ENCODE results near the gene SH3YL1. TPM values are rescaled to one million over a fixed set of nuclear protein-coding genes. Genes with fewer than 3 reads are reported as not detected.

SH3YL1 gene
- polyA plus RNA-seq, 1 donor (not counting 4 experiments of a cell fraction or from before 2014, with no cell fraction given): 41.8 TPM

DNA sequence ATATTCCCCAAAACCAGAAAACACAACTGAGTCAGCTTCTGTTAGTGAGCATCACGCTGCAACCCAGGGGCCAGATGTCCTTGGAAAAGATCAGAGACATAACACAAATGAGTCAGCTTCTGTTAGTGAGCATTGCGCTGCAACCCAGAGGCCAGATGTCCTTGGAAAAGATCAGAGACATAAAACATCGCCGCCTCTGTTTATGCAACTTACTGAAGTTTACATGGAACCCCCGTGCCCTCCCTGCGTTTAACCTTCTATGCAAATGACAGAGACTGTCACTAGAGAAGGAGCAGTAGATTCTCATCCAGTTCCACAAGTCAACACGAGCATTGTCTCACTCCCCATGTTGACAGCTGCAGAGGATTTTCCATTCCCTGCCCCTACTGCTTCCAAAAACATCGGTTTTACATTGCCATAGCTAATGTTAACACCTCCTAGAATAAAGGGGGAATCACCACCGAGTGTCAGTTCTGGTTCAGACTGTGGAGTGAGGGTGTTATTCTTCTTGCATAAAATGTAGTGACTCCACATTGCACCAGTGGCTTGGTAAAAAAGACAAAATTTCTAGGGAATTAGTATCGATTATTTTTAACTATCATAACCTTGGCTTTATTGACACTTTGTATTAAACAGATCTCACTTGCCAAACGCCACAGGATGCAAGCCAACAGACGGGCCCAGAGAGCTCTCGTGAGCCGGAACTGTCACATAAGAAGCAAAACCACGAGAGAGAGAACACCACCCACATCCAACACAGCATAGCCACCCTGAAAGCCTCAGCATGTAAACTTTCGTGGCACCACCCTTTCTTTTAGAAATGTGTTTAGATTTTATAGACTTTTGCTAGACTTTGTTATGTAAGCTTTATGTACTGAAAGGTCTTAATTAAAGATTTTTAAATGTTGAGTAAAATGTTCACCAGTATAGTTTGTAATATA lies 87.7 kb downstream of the SH3YL1 start:
- Histone ChIP-seq H3K27me3 (ENCODE audit: control insufficient read depth, extremely low read depth, insufficient read depth, low read length) (no peaks in the 10 kb centered on the region), H3K9me1 (ENCODE audit: control insufficient read depth, extremely low read depth, insufficient read depth, low read length) (no peaks in the 10 kb centered on the region), H3K9me3 (ENCODE audit: control insufficient read depth, low read depth, low read length) (no peaks in the 10 kb centered on the region), H3K79me2 (ENCODE audit: control insufficient read depth, insufficient read depth, low read length) (no peaks in the 10 kb centered on the region), H3K36me3 (ENCODE audit: control insufficient read depth in 2 of 2, extremely low read depth in 1 of 2, insufficient read depth in 2 of 2, low read length in 2 of 2) (no peaks in the 10 kb centered on the region), H3K4me2 (ENCODE audit: control insufficient read depth, extremely low read depth, insufficient read depth, low read depth, low read length) (peak overlapping the region; percentile 51), H4K20me1 (ENCODE audit: control insufficient read depth, extremely low read depth, insufficient read depth, low read length) (no peaks in the 10 kb centered on the region), H2AFZ (ENCODE audit: control insufficient read depth, low read length) (peak overlapping the region; percentile 33), H3K9ac (ENCODE audit: control insufficient read depth, extremely low read depth, insufficient read depth, low read length) (no peak overlapping the region), H3K4me3 (ENCODE audit: control insufficient read depth in 2 of 3, extremely low read depth in 1 of 3, insufficient read depth in 2 of 3, low read depth in 1 of 3, low read length in 3 of 3) (no peak overlapping the region), H3K4me1 (ENCODE audit: control insufficient read depth, extremely low read depth, insufficient read depth, low read length) (peaks cover 22% of the 10 kb centered on the region), H3K27ac (ENCODE audit: control insufficient read depth, insufficient read depth, low read length) (no peak overlapping the region)
- no peak for TF ChIP-seq CTCF (optimal IDR thresholded peaks at IDR 0.05 in 1 of 3, IDR thresholded peaks at IDR 0.05 in 1 of 3, conservative IDR thresholded peaks at IDR 0.05 in 1 of 3; ENCODE audit: extremely low read depth in 1 of 3, insufficient read depth in 2 of 3, low read length in 3 of 3)
- no peak for TF ChIP-seq EZH2 (IDR thresholded peaks at IDR 0.05; ENCODE audit: low read length)
- dilution Hi-C loops (cut with MboI; ENCODE audit: extremely low pct_ligation_motif_present, low sequenced_read_pairs): no loop called here
- DNase-seq (ENCODE audit: low read depth, low spot score): no peak
- peak; percentile 20 for FAIRE-seq

DNA sequence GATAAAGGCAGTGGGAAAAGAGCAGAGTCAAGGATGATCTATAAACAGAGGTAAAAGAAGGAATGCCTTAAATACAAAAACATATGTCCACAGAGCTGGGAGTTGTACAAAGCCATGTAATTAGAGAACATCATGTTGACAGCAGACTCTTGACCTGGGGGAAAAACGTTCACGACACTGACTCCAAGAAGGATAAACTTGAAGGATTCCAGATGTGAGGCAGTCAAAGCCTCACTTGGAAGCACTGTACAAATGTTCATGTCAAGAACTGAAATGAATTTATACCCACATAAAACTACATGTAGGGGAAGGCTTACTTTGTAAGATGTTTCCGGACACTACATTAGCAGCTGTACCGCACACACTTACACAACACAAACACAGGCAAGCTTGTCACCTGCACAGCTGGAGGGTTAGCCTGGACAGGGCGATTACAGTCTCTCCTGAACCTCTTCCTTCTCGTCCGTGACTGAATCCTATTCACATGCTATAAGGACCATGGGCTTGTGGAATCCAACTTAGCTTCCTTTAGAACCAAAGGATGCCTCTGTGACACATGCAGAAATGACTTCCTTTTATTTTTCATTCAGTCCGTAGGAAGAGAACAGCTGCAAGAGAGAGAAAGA lies 88.6 kb downstream of the SH3YL1 start:
- FAIRE-seq: peak; percentile 17
- H3K27me3 ChIP-seq (ENCODE audit: control insufficient read depth, extremely low read depth, insufficient read depth, low read length): no peaks in the 10 kb centered on the region
- H3K4me2 ChIP-seq (ENCODE audit: control insufficient read depth, extremely low read depth, insufficient read depth, low read depth, low read length): no peak overlapping the region
- no peaks in the 10 kb centered on the region for H3K36me3 ChIP-seq (ENCODE audit: control insufficient read depth in 2 of 2, extremely low read depth in 1 of 2, insufficient read depth in 2 of 2, low read length in 2 of 2)
- H3K9me1 ChIP-seq (ENCODE audit: control insufficient read depth, extremely low read depth, insufficient read depth, low read length): no peaks in the 10 kb centered on the region
- H3K4me1 ChIP-seq (ENCODE audit: control insufficient read depth, extremely low read depth, insufficient read depth, low read length): peaks cover 22% of the 10 kb centered on the region
- H3K4me3 ChIP-seq (ENCODE audit: control insufficient read depth in 2 of 3, extremely low read depth in 1 of 3, insufficient read depth in 2 of 3, low read depth in 1 of 3, low read length in 3 of 3): no peak overlapping the region
- no peak for DNase-seq (ENCODE audit: low read depth, low spot score)
- no peak overlapping the region for H3K27ac ChIP-seq (ENCODE audit: control insufficient read depth, insufficient read depth, low read length)
- dilution Hi-C loops (cut with MboI; ENCODE audit: extremely low pct_ligation_motif_present, low sequenced_read_pairs): no loop called here
- no peaks in the 10 kb centered on the region for H3K79me2 ChIP-seq (ENCODE audit: control insufficient read depth, insufficient read depth, low read length)
- no peak overlapping the region for H3K9ac ChIP-seq (ENCODE audit: control insufficient read depth, extremely low read depth, insufficient read depth, low read length)
- H3K9me3 ChIP-seq (ENCODE audit: control insufficient read depth, low read depth, low read length): no peaks in the 10 kb centered on the region
- TF ChIP-seq EZH2 (IDR thresholded peaks at IDR 0.05; ENCODE audit: low read length) (no peak), CTCF (optimal IDR thresholded peaks at IDR 0.05 in 1 of 3, IDR thresholded peaks at IDR 0.05 in 1 of 3, conservative IDR thresholded peaks at IDR 0.05 in 1 of 3; ENCODE audit: extremely low read depth in 1 of 3, insufficient read depth in 2 of 3, low read length in 3 of 3) (no peak)
- H4K20me1 ChIP-seq (ENCODE audit: control insufficient read depth, extremely low read depth, insufficient read depth, low read length): no peaks in the 10 kb centered on the region
- no peak overlapping the region for H2AFZ ChIP-seq (ENCODE audit: control insufficient read depth, low read length)
